Ovary (tissue), 9 donors: Measurements from ENCODE around the gene NOX5. TPM values are rescaled to one million over a fixed set of nuclear protein-coding genes. Genes with fewer than 3 reads are reported as not detected.

Source experiments
- DNase-seq, 5 donors: peaks; one replicate each; pipeline ENCODE4 v3.0.0-alpha.2; 2019 to 2020
- H3K27ac ChIP-seq, 2 donors: fragments of 200-600 bp; one replicate each; pipeline versions ENCODE4 v1.5.1 to v1.8.0; 2019 to 2022
- H3K27me3 ChIP-seq: fragments of 200-600 bp; one replicate; pipeline ENCODE4 v1.8.0; 2022
- H3K36me3 ChIP-seq: fragments of 200-600 bp; sonication (generic); one replicate; pipeline ENCODE4 v1.5.1; 2019
- H3K4me1 ChIP-seq: one replicate; pipeline ENCODE4 v1.8.1; 2013; ENCODE audit warnings: mild to moderate bottlenecking, moderate library complexity; ENCODE audit not compliant: insufficient read depth
- H3K4me3 ChIP-seq: fragments of 200-600 bp; sonication (generic); one replicate; pipeline ENCODE4 v1.5.1; 2017
- H3K9me3 ChIP-seq, 2 donors: fragments of 200-600 bp in 1 of 2; sonication (generic) in 1 of 2; one replicate each; pipeline versions ENCODE4 v1.5.1 to v1.8.1; 2013 to 2019; ENCODE audit warnings: mild to moderate bottlenecking in 1 of 2, moderate library complexity in 1 of 2
- CTCF ChIP-seq, 3 donors: fragments of 450-650 bp in 2 of 3; fragments of 200-600 bp in 1 of 3; IDR thresholded peaks; one replicate each; pipeline versions ENCODE4 v1.5.1 to v1.8.0; 2016 to 2022; ENCODE audit warnings: antibody characterized with exemption in 3 of 3, mild to moderate bottlenecking in 1 of 3
- EP300 ChIP-seq: sonication (generic); formaldehyde crosslinking; IDR thresholded peaks from one replicate; pipeline ENCODE4 v1.6.1; 2017; ENCODE audit warnings: antibody characterized with exemption
- POLR2A ChIP-seq: fragments of 450-650 bp; IDR thresholded peaks from one replicate; pipeline ENCODE4 v1.6.1; 2017; ENCODE audit warnings: antibody characterized with exemption, mild to moderate bottlenecking, moderate library complexity
- WGBS, 3 donors: extraction: QIAGEN DNeasy Blood & Tissue Kit in 1 of 3; methylation state at CpG; one replicate each; pipeline versions ENCODE4 v1.1.5 to v1.1.7; 2013 to 2017; 5-methylcytosine and 5-hydroxymethylcytosine counted together
- intact Hi-C, 4 donors: fragments of 100-400 bp; cut with DNase I; formaldehyde crosslinking; loops; one replicate each; pipeline versions ENCODE4 v1.11.0 to v1.15.1; 2022 to 2023
- polyA plus RNA-seq, 2 donors: library from polyadenylated mRNA; stranded (reverse); fragments of 200-250 nt in 1 of 2; fragments of 350-450 nt in 1 of 2; fragmentation: Illumina TruSeq in 1 of 2; extraction: RNeasy Lipid Tissue Mini Kit (QIAGEN cat#74804) in 1 of 2; gene quantifications; one replicate each; pipeline ENCODE4 v1.2.3, GENCODE V29; 2013 to 2014
- total RNA-seq, 7 donors: library from RNA; depleted of rRNA in 2 of 7; stranded (reverse); fragments of >200 nt in 2 of 7; fragmentation: NEBNext Ultra II Directional in 3 of 7; extraction: Animal tissue kit (Norgen Biotek cat#: 25700) in 3 of 7; gene quantifications; one replicate each; pipeline versions ENCODE4 v1.1.0 to v1.2.4, GENCODE V29; 2016 to 2023
- donor health status: DM: no; HTN: no; CAD: no; lungs with moderate emphysema.
- donor health status: DM: no; HTN: no; CAD: no.
- donor health status: Bipolar disorder and iron deficiency.
- donor health status: DM: yes; HTN: yes; CAD: no.
- donor health status: DM: no; HTN: no; CAD: no.
- donor health status: DM: yes; HTN: yes; CAD: no.

Gene NOX5
- total and polyA plus RNA-seq, 9 donors: 0.10 to 1.5 (median 0.42) TPM; not detected in 1

- H3K27ac ChIP-seq: no peak overlapping the region
- H3K36me3 ChIP-seq: no peaks in the 10 kb centered on the region
- 67 to 82% (median 73%) methylated on average over 10 of the region's 10 CpGs for WGBS, 3 donors
- no peaks in the 10 kb centered on the region for H3K9me3 ChIP-seq
- H3K4me1 ChIP-seq: no peaks in the 10 kb centered on the region
- H3K4me3 ChIP-seq: no peak overlapping the region
- H3K27me3 ChIP-seq: no peaks in the 10 kb centered on the region
- intact Hi-C loops: no loop called here
- no peak for TF ChIP-seq CTCF (IDR thresholded peaks at IDR 0.05)
- no peak for TF ChIP-seq POLR2A
- no peak for TF ChIP-seq EP300
- DNase-seq: no peak
Measured at GRCh38 chr15:69088300-69088965, 73.9 kb downstream of the NOX5 start.

DNA sequence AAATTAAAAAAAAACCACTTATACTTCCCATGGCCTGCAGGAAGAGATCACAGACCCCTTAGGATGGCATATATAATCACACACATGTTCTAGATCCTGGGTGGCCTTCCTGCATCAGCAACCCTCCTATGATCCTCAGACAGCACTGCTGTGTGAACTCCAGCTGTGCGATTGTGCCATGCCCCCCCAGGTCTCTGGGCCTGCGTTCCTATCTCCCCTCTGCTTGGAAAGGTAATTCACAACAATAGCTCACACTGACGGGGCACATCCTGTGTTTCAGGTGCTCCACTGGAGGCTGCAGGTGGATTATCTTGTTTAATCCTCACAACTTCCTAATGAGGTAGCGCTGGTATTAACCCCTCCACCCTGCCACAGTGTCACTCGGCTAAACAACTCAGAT, 74.8 kb downstream of the NOX5 start:
- WGBS, 3 donors: 84 to 87% (median 84%) methylated on average over 5 of the region's 5 CpGs
- no peaks in the 10 kb centered on the region for H3K4me1 ChIP-seq
- intact Hi-C loops: no loop called here
- no peak for DNase-seq
- no peaks in the 10 kb centered on the region for H3K9me3 ChIP-seq
- H3K27ac ChIP-seq: no peak overlapping the region
- H3K4me3 ChIP-seq: no peak overlapping the region
- no peaks in the 10 kb centered on the region for H3K36me3 ChIP-seq
- no peaks in the 10 kb centered on the region for H3K27me3 ChIP-seq
- TF ChIP-seq EP300: no peak
- TF ChIP-seq POLR2A: no peak
- TF ChIP-seq CTCF (IDR thresholded peaks at IDR 0.05): no peak

GRCh38 chr15:69090197-69090948, 75.9 kb downstream of the NOX5 start:
- 54 to 61% (median 57%) methylated on average over 5 of the region's 5 CpGs for WGBS, 3 donors
- Histone ChIP-seq H3K9me3 (no peaks in the 10 kb centered on the region), H3K36me3 (no peaks in the 10 kb centered on the region), H3K27me3 (no peaks in the 10 kb centered on the region), H3K4me1 (no peaks in the 10 kb centered on the region), H3K4me3 (no peak overlapping the region), H3K27ac (no peak overlapping the region)
- no peak for DNase-seq
- intact Hi-C loops: no loop called here
- no peak for TF ChIP-seq CTCF (IDR thresholded peaks at IDR 0.05)
- TF ChIP-seq EP300: no peak
- TF ChIP-seq POLR2A: no peak

DNA sequence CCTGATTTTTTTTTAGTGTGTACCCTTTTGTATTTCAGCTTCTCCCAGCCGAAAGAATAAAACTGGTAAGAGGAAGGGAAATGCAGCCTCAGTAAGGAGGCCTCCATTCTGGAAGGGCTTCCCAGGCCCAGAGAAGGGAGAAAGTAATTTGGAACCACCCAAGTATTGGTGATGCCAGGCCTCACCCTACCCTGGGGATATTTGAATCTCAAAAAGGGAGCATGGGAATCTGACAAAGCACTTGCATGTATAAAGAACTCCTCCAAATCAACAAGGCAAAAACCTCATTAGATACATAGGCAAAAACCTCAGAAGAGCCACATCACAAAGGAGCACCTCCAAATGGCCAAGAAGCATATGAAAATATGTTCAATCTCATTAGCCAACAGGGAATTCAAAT, 77.2 kb downstream of the NOX5 start:
- Histone ChIP-seq H3K27ac (no peak overlapping the region), H3K4me3 (no peak overlapping the region), H3K9me3 (no peaks in the 10 kb centered on the region), H3K36me3 (no peaks in the 10 kb centered on the region), H3K4me1 (no peaks in the 10 kb centered on the region), H3K27me3 (no peaks in the 10 kb centered on the region)
- DNase-seq: no peak
- TF ChIP-seq EP300 (no peak), POLR2A (no peak), CTCF (IDR thresholded peaks at IDR 0.05) (no peak)
- 88 to 96% (median 96%) methylated on average over 1 of the region's 1 CpG for WGBS, 3 donors
- intact Hi-C loops: no loop called here
